ENCODE data around the gene BBOX1.
A peak's percentile ranks its signal among the peaks of the same experiment; 100 is the strongest.

Gene BBOX1

DNA sequence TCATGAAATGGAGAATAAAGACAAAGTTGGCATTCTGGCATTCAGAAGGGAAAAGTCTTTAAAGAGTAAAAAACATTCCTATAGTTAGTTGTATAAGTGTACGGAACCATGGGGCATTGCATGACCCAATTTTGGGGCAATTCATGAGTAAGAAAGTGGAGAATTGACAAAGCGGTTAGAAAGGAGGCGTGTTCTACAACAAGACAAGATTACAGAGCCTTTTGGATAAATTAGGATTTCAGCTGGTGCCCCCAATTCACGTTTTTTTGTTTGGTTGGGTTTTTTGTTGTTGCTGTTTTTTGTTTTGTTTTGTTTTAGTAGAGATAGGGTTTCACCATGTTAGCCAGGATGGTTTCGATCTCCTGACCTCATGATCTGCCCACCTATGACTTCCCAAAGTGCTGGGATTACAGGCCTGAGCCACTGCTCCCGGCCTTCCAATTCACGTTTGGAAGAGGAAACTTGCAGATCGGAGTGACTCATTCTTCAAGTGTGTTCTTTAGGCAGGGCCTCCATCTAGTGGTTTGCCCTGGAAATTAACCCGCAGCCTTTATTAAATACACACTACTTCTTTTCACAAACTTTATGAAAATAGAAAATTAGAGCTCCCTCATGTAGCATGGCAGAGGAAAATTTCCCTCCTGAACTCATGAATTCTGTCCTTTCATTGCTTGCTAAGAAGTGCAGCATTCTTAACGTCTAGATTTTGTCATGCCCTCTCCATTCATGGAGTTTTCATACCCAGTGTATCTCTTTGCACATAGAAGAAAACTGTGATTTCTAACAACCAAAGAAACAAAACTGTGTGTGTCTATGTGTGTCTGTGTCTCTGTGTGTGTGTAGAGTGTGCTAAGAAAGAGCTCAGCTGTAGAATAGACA lies 118.1 kb downstream of the BBOX1 start:
- H3K4me3 ChIP-seq (ENCODE audit: low read depth, low read length), result no peak overlapping the region
- peak; percentile 63 for DNase-seq (ENCODE audit: low read depth)
- TF ChIP-seq, protein P1, sequence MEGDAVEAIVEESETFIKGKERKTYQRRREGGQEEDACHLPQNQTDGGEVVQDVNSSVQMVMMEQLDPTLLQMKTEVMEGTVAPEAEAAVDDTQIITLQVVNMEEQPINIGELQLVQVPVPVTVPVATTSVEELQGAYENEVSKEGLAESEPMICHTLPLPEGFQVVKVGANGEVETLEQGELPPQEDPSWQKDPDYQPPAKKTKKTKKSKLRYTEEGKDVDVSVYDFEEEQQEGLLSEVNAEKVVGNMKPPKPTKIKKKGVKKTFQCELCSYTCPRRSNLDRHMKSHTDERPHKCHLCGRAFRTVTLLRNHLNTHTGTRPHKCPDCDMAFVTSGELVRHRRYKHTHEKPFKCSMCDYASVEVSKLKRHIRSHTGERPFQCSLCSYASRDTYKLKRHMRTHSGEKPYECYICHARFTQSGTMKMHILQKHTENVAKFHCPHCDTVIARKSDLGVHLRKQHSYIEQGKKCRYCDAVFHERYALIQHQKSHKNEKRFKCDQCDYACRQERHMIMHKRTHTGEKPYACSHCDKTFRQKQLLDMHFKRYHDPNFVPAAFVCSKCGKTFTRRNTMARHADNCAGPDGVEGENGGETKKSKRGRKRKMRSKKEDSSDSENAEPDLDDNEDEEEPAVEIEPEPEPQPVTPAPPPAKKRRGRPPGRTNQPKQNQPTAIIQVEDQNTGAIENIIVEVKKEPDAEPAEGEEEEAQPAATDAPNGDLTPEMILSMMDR (IDR thresholded peaks at IDR 0.05; ENCODE audit: control insufficient read depth, extremely low read depth, insufficient read depth), result peak; percentile 82

DNA sequence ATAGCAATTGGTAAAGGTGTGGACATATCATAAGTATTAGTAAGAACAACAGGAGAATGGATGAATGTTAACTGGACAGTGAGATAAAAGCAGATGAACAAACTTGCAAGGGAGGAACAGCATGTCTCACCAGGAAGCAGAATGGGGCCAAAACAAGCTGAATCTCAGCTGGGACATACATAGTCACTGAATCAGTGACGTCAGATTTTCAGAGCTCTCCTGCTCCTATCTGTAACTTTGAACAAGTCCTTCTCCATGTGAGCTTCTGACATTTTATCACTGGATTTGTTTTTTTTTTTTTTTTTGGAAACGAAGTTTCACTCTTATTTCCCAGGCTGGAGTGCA lies 118.7 kb downstream of the BBOX1 start:
- H3K4me3 ChIP-seq (ENCODE audit: low read depth, low read length), result no peak overlapping the region
- no peak for DNase-seq (ENCODE audit: low read depth)
- TF ChIP-seq, protein P1 (IDR thresholded peaks at IDR 0.05; ENCODE audit: control insufficient read depth, extremely low read depth, insufficient read depth), result no peak

DNA sequence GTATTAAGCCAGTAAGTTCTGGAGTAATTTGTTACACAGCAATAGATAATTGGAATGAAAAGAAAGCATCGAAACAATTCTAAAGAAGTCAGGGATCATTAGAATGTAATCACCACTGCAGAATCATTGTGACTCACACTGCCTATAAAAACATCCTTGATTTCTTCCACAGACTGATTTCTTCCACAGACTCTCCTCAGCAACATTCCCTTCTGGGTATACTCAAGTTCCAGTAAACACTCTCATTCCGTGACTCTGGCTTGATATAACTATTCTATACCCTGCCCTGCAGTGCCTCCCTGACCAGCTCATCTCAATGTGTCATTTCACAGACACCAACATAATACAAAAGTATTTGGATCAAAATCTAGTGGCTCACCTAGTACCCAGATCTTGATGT lies 120.5 kb downstream of the BBOX1 start:
- TF ChIP-seq, protein P1 (IDR thresholded peaks at IDR 0.05; ENCODE audit: control insufficient read depth, extremely low read depth, insufficient read depth), result no peak
- no peak for DNase-seq (ENCODE audit: low read depth)
- no peak overlapping the region for H3K4me3 ChIP-seq (ENCODE audit: low read depth, low read length)

DNA sequence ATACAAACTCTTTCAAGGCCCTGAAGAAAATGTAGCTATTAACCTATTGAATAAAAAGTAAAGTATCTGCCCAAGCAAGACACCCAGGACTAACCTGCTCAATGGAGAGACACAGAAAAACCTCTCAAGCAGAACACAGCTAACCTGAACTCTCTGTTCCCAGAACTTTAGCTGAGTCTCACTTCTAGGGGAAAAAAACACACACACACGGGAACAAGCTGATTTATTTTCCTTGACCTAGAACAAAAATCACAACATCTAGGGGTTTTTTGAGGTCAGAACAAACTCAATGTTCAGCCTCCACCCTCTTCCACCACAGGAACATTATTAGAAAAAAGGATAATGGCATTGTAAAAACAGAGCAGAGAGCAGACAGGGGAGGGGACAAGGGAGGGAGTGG lies 121.6 kb downstream of the BBOX1 start:
- no peak for DNase-seq (ENCODE audit: low read depth)
- TF ChIP-seq, protein P1 (IDR thresholded peaks at IDR 0.05; ENCODE audit: control insufficient read depth, extremely low read depth, insufficient read depth), result no peak
- H3K4me3 ChIP-seq (ENCODE audit: low read depth, low read length), result no peak overlapping the region

DNA sequence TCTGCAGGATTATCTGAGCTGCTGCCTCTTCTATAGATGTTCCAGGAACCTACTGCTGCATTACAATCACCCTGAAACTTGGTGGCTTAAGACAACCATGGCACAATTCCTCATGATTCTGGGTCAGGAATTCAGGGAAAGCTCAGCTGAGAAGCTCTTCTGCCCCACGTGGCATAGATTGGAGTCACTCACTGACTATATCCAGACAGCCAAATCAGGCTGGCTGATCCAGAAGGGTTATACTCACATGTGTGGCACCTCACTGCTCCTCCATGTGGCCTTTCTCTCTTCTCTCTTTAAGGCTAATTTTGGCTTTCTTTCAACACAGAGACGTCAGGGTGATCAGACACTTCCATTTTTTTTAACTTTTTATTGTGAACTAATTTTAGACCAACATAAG lies 125.5 kb downstream of the BBOX1 start:
- H3K4me3 ChIP-seq (ENCODE audit: low read depth, low read length), result no peak overlapping the region
- DNase-seq (ENCODE audit: low read depth), result no peak
- TF ChIP-seq, protein P1 (IDR thresholded peaks at IDR 0.05; ENCODE audit: control insufficient read depth, extremely low read depth, insufficient read depth), result no peak

DNA sequence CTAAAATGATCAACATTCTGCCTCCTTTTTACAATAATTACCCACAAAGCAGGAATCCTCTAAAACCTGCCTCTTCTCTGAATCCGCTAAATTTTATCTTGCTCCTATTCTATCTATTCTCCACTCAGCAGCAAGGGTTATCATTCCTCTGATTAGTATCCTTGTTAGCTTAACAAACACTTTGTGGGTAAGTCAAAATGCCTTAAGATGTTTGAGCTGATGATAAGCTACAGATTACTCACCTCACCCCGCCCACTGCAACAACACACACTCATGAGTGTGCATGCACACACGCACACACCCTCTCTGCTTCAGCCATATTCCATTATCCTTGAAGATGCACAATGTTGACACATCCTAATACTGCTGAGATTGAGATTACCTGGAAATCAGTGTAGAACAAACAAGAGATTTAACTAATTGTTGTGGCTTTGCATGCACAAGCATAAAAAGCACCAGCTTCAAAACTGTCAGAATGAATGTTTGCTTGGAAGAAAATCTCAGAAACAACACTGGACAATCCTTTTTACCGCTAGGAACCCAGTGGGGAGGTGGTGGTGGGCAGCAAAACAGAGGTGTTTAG lies 130.9 kb downstream of the BBOX1 start:
- DNase-seq (ENCODE audit: low read depth), result no peak
- TF ChIP-seq, protein P1 (IDR thresholded peaks at IDR 0.05; ENCODE audit: control insufficient read depth, extremely low read depth, insufficient read depth), result no peak

More for the DNA sequence above, 130.9 kb downstream of the BBOX1 start:
- H3K4me3 ChIP-seq (ENCODE audit: low read depth, low read length), result no peak overlapping the region
